Stimulated activated CD8-positive, alpha-beta memory T cell treated with anti-CD3 and anti-CD28 coated beads, Interleukin-2, amount 100 ng/mL, for 48 hours (primary cell): ENCODE measurements around the gene EIF3J.
"Not testable (repeated sequence)": the region's sequence is repeated elsewhere in the genome, so short reads cannot be mapped to it uniquely, and the experiment has no call there.

Source experiments
- DNase-seq, 2 donors: peaks; one replicate each; pipeline ENCODE4 v3.0.0-alpha.2; 2020; ENCODE audit warnings: low read depth in 2 of 2

EIF3J gene

DNA sequence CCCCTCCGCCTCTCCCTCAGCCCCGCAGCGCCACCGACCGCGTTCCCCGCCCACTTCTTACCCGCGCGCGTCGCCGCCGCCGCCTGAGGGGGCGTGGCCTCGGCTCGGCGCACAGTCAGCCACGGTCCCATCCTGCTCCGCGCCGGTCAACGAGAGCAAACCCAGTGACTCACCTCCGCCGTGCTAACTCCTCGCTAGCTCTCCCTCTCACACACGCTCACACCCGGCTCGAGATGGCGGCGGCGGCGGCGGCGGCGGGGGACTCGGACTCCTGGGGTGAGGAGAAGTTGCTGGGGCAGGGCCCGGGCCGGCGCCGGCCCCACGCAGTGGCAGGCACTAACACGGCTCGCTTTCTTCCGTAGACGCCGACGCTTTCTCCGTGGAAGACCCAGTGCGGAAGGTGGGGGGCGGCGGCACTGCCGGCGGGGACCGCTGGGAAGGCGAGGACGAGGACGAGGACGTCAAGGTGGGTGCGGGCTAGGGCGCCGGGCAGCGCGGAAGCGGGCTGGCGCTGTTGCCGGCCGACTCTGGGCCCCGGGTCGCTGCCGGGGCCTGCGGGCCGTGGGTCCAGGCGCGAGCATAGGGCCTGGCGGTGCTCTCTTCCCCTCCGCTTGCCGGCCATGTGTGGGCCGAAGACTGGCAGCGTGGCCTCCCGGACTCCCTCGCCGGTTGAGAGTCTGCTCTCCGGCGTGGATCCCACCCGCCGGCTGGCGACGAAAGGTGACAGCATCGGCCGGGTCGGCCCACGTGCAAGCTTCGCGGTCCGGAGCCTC is at the start of gene EIF3J:
TSS of gene EIF3J (plus strand) at position 186 of the 773 bp plus-strand sequence. CDS start at position 234, 48 bp downstream.
- peak; percentile 87 to 91 for DNase-seq

DNA sequence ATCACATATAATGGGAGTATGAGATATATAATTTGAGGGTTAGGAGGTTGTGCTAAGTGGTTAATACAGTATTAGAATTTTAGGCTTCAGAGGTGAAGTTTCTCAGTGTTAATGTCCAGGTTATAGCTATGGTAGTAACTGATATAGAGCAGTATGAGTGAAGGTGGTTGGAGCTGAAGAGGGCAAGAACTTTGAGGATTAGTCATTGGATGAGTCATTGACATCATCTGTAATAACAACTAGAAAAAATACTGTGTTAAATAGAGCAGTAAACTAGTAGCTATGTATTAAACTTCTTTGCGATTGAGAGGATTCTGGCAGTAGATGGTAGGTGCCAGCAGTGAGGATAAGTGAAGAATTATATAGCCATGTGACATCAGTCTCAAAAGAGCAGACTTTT is 47.5 kb upstream of the EIF3J start:
- no peak for DNase-seq

DNA sequence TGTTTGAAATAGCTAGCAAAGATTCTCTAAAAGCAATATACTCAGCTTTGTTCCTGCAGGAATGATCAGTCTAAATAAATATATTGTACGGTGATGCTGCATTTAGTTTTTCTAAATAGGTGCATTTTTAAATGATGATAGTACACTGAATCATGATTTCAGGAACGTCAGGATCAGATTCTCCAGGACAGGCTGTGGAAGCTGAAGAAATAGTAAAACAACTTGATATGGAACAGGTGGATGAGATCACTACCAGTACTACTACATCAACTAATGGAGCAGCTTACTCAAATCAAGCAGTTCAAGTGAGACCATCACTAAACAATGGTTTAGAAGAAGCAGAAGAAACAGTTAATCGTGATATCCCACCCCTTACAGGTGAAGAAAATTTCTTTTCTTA is 46.3 kb upstream of the EIF3J start:
- DNase-seq, result no peak

DNA sequence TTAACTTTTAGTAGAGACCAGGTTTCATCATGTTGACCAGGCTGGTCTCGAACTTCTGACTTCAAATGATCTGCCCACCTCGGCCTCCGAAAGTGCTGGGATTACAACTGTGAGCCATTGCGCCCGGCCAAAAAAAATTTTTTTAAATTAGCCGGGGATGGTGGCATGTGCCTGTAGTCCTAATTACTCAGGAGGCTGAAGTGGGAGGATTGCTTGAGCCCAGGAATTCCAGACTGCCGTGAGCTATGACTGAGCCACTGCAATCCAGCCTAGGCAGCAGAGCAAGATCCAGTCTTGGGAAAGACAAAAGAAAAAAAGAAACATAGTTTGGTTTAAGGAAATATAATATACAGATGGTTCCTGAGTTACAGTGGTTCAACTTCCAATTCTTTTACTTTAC is 44.9 kb upstream of the EIF3J start:
- no peak for DNase-seq

DNA sequence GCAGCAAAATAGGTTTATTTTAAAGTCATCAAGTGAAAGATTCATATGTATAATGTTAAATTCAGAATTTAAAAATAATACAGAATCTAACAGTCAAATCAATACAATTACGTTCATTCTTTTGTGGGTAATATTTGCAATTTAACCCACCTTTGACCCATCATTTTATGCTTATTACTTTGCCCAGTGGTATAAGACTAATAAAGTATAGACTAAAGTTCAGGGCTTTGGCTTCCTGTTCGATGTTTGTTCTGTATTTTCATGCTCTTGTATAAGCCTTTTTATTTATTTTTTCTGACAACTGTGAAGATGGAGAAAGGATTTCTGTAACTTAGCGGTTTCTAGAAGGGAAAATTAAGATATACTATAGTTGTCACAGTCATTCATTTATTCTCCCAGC is 44.3 kb upstream of the EIF3J start:
- no peak for DNase-seq

DNA sequence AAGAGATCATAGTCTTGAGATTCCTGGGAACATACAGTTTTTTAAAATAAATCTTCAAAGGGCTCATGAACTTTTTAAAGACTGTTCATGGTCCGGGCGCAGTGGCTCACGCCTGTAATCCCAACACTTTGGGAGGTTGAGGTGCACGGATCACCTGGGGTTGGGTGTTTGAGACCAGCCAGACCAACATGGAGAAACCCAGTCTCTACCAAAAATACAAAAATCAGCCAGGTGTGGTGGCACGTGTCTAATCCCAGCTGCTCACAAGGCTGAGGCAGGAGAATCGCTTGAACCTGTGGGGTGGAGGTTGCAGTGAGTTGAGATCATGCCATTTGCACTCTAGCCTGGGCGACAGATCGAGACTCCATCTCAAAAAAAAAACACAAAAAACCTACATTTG is 41.4 kb upstream of the EIF3J start:
- DNase-seq, result no peak

- DNase-seq, result no peak
Measured at GRCh38 chr15:44500555-44500954, 36.4 kb upstream of the EIF3J start.

- no peak for DNase-seq
Measured at GRCh38 chr15:44501768-44502366, 35.1 kb upstream of the EIF3J start.

GRCh38 chr15:44516436-44516835 is 20.5 kb upstream of the EIF3J start:
- DNase-seq, result no peak

DNA sequence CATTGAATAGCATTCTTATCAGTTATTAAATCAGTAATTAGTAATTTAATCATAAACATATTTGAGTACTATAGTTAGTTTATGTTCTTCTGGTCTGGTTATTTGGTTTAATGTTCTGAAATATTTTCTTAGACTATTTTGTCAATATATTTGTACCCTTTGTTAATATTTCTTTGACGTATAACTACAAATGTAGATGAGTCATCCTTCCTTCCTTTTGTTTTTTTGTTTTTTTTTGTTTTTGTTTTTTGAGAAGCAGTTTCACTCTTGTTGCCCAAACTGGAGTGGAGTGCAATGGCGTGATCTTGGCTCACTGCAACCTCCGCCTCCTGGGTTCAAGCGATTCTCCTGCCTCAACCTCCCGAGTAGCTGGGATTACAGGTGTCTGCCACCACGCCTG is 17.4 kb upstream of the EIF3J start:
- DNase-seq, result no peak

GRCh38 chr15:44525018-44525417 is 11.9 kb upstream of the EIF3J start:
- no peak for DNase-seq

- DNase-seq, result no peak
Measured at GRCh38 chr15:44527241-44527640, 9.7 kb upstream of the EIF3J start.

GRCh38 chr15:44529864-44530604 is 6.9 kb upstream of the EIF3J start:
- DNase-seq, result no peak

DNA sequence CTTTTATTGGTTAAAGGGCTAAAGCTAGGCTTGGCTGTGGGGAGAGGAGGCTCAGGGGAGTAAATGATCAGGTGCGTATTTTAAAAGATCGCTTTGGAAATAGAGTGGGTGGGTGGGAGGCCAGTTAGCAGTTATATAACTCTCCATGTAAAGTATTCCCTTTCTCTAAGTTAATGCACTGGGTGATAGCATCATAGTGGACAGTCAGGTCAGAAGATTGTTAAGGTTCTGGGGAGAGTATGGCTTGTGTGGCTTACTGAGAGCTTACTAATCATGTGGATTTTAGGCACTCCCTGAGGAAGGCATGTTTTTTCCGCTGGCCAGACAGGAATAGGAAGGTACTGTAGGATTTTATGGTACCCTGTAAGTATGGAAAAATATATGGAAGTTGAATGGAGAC is 6.3 kb upstream of the EIF3J start:
- DNase-seq, result no peak

DNA sequence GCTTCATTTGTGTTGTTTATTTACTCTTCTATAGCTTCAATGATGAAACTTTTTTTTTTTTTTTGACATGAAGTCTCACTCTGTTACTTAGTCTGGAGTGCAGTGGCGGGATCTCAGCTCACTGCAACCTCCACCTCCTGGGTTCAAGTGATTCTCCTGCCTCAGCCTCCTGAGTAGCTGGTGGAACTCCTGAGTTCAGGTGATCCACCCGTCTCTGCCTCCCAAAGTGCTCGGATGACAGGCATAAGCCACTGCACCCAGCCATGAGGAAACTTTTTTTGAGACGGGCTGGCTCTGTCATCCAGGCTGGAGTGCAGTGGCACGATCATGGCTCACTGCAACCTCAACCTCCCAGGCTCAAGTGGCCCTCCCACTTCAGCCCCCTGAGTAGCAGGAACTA is 4.7 kb upstream of the EIF3J start:
- DNase-seq, result not testable (repeated sequence)

DNA sequence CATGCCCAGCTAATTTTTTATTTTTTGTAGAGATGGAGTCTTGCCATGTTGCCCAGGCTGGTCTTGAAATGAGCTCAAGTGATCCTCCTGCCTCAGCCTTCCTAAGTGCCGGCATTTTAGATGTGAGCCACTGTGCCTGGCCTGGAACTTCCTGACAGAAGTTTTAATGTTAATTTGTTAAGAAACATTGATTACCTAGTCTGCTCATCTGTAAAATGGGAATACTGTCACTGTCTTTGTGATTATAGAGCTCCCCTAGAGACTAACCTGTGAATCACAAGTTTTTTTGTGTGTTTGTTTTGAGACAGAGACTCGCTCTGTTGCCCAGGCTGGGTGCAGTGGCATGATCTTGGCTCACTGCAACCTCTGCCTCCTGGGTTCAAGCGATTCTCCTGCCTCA is 4.3 kb upstream of the EIF3J start:
- no peak for DNase-seq

DNA sequence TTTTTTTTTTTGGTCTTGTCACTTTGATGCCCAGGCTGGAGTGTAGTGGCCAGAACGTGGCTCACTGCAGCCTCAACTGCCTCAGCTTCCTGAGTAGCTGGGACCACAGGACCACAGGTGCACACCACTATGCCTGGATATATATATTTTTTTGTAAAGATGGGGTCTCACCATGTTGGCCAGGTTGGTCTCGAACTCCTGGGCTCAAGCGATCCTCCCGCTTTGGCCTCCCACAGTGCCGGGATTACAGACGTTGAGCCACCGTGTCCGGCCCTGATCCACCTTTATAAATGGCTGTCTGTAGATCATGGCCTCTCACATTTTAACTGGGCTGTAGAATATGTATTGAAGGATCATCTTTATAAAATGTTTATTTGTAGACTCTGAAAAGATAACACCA is 1.9 kb upstream of the EIF3J start:
- DNase-seq, result no peak

DNA sequence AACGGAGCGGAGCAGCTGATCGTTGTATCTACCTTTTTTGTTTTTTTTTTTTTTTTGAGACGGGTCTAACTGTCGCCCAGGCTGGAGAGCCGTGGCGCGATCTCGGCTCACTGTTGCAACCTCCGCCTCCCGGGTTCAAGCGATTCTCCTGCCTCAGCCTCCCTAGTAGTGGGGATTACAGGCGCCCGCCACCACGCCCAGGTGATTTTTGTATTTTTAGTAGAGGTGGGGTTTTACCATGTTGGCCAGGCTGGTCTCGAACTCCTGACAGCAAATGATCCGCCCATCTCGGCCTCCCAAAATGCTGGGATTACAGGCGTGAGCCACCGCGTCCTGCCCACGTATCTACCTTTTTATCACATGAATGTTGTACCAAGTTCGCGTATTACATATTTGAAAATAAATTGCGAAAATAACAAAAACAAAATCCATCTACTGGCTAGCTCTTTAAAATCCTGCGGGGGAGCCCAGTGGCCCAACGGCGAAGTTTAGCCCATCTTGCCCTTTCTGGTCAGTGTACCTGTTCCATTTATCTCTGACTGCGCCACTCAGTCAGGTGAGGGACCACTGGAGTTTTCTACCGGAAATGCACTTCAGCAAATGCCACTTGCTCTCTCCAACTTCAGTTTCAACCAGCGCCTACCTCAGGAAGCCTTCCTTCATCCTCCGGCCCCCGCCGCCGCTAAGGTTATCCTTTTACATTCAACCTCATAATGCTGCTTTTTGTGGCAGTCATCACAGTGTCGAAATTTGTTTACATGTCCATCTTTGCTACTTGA is 1.2 kb upstream of the EIF3J start:
- peak in 1 of 2 donors; percentile 4 for DNase-seq

DNA sequence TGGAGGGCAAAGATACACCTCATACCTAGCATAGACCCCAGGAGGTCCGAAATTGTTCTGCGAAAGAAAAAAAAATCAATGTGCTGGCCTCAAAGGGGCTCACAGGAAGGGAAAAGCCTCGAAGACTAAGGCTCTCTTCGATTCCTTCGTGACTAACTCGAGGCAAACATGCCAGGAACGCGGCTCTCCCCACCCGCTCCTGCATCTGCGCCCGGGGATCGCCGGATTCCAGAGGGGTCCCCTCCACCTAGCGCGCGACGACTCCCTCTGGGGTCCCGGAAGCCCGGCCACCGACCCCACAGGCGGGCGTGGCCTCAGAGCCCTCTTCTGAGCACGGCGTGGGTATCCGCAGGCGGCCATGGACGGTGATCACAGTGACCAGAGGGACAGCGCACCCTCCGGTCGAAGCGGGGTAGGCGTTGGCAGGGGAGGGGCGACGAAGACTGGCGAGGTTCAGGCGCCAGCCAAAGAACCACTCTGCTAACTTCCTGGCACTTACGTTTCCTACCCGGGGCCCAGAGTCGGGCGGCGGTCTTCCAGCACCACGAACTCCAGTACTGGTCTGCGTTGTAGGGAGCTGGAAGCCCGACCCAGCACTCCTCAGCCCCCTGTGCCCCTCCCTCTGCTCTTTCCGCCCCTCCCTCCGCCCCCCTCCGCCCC is 515 bp upstream of the EIF3J start:
- DNase-seq, result peak in 1 of 2 donors; percentile 44

DNA sequence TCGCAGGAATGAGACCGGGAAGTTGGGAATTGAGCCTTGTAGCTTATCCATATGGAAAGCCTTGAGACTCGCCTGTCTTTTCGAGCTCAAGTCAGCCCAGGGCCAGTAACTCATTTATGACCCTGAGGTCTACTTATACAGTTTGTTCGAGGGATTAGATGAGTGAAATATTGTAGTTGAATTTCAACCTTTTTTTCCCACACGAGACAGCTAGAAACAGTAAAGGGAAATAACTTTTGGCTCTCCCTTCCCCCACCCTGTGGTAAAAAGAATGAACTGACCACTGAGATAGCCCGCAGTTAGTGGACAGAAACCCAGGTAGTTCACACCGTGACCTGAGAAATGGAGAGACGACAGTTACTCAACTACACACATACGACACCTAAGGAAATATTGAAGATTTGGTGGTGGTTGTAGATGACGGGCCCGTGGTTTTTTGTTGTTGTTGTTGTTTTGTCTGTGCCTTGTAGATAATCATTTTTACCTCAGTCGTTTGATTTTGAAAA is 841 bp downstream of the EIF3J start:
- no peak for DNase-seq

- DNase-seq, result no peak
Measured at GRCh38 chr15:44541282-44541958, 4.5 kb downstream of the EIF3J start.
